Measurements from ENCODE around the gene CACTIN.
"Not testable (repeated sequence)": the region's sequence is repeated elsewhere in the genome, so short reads cannot be mapped to it uniquely, and the experiment has no call there.

The CACTIN gene

DNA sequence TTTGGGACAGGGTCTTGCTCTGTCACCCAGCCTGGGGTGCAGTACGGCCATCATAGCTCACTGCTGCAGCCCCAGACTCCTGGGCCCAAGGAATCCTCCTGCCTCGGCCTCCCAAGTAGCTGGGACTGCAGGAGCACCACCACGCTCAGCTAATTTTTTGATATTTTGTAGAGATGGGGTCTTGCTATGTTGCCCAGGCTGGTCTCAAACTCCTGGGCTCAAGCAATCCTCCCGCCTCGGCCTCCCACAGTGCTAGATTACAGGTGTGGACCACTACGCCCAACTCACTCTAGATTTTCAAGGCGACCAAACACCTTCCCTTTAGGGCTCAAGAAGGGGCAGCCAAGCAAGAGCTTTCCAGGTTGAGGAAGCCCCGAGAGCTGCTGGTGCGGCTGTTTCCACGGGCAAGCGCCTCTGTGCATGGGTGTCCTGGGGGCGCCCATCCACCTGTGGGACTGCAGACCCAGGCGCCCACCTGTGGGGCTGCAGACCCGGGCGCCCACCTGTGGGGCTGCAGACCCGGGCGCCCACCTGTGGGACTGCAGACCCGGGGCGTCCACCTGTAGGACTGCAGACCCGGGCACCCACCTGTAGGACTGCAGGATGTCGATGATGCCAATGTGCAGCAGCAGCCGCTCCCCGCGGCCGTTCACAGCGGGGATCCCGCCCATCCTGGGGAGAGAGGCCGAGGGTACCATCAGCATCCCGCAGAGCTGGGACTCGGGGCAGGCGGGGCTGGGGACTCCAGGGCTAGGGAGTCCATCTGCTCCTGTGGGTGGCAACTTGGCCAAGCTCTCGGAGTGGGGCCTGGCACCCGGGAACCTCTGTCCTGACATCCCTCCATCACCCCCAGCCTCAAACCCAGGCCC, 21.7 kb upstream of the CACTIN start:
- no peak for DNase-seq (ENCODE audit: extremely low read depth in 1 of 2, low read depth in 1 of 2)

- DNase-seq (ENCODE audit: extremely low read depth in 1 of 2, low read depth in 1 of 2) = not testable (repeated sequence)
These were observed 20.5 kb upstream of the CACTIN start for GRCh38 chr19:3647102-3647501.

- DNase-seq (ENCODE audit: extremely low read depth in 1 of 2, low read depth in 1 of 2) = no peak
These were observed 19.9 kb upstream of the CACTIN start for GRCh38 chr19:3646336-3647092.

- DNase-seq (ENCODE audit: extremely low read depth in 1 of 2, low read depth in 1 of 2) = no peak
These were observed 19.1 kb upstream of the CACTIN start for GRCh38 chr19:3645726-3646125.

DNA sequence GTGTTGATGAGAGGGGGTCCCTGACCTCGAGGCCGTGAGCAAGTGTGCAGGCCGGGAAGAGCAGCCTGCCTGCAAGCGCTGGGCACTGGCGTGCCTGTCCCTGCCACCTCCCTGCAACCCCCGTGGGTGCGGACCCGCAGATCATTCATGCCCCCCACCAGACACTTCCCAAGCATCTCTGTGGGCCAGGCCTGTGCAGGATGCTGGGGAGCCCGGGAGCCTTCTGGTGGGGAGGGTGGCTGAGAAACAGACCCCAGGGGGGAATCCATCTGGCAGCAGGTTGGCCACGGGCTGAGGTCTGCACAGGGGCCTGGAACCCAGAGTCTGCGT, 18.4 kb upstream of the CACTIN start:
- DNase-seq (ENCODE audit: extremely low read depth in 1 of 2, low read depth in 1 of 2) = no peak

GRCh38 chr19:3644351-3645066, 17.9 kb upstream of the CACTIN start:
- DNase-seq (ENCODE audit: extremely low read depth in 1 of 2, low read depth in 1 of 2) = no peak

GRCh38 chr19:3643674-3644313, 17.2 kb upstream of the CACTIN start:
- DNase-seq (ENCODE audit: extremely low read depth in 1 of 2, low read depth in 1 of 2) = no peak

DNA sequence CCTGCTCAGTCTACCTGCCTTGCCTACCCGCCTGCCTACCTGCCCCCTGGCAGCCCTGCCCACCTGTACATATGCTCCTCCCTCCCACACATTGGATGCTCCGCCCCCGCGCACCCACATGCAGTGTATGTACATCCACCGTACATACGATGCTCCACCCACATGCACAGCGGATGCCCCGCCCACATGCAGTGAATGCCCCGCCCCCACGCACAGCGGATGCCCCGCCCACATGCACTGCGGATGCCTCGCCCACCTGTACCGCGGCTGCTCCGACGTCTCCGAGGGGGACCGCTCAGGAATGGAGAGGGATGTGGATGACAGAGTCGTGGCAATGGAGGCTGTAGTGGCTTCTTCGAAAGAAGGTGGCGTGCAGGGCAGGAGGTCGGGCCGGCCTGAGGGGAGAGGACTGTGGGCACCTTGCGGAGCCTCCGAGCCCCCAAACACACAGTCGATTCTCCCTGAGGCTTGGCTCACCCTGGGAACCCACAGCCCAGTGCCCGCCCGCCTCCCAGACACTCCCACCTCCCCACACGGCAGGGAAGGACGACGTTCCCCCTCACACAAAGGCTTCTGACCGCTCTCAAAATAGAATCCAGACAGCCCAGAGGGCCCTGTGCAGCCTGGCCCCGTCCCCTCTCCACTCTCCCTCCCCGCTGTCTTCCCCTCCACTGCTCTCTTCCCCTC, 16.5 kb upstream of the CACTIN start:
- peak in 1 of 2 donors; percentile 12 for DNase-seq (ENCODE audit: extremely low read depth in 1 of 2, low read depth in 1 of 2)

DNA sequence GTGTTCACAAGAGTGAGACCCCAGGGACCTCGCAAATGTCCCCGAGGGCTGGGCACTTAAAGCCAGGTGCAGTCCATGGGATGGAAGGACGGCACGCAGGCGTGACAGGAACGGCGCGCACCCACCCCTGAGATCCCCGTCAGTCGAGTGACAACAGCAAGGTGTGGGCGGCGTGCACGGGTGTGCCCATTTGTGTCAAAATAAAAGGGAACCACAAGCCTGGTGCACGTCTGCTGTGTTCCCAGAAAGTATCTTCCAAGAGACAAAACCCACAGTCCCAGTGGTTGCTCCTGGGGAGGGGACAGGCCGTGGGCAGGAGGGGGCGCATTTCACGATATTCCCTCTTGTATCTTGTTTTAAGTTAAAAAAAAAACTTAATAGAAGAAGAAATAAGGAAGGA, 15.7 kb upstream of the CACTIN start:
- DNase-seq (ENCODE audit: extremely low read depth in 1 of 2, low read depth in 1 of 2) = no peak

- no peak for DNase-seq (ENCODE audit: extremely low read depth in 1 of 2, low read depth in 1 of 2)
These were observed 15.1 kb upstream of the CACTIN start for GRCh38 chr19:3641515-3642269.

GRCh38 chr19:3639479-3639878, 12.9 kb upstream of the CACTIN start:
- DNase-seq (ENCODE audit: extremely low read depth in 1 of 2, low read depth in 1 of 2) = no peak

- DNase-seq (ENCODE audit: extremely low read depth in 1 of 2, low read depth in 1 of 2) = no peak
These were observed 11.9 kb upstream of the CACTIN start for GRCh38 chr19:3638208-3639193.

DNA sequence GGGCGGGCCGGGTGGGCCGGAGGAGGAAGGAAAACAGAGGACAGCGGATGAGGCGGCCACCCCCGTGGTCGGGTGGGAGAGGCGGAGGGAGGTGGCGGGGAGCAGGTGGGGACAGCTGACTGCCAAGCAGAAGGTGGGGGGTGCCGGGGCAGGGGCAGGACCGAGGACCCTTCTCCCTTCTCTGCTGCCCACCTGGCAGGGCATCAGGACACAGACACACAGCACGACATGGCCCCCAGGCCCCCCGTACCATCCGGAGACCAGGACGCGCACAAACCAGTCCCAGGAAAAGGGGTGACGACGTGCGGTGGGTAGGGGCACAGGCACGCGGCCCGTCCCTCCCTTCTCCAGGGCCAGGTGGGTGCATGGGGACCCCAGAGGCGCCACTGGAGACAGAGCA, 11.0 kb upstream of the CACTIN start:
- DNase-seq (ENCODE audit: extremely low read depth in 1 of 2, low read depth in 1 of 2) = no peak

DNA sequence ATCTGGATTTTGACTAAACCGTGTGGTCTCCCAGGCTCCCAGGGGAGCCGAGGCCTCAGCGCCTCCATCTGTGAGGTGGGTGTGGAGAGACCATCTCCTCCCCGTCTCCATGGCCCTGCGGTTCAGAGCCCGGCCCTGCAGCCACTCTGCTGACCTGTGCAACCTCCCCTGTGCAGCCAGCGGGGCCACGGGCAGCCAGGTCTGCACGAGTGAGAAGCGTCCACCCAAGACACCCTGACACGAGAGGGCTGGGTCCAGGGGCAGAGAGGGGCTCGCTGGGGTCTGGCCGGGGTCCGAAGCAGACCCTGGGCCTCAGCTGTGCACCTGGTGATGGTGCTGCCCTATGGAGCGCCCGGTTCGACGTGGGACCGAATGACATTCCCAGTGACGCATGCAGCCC, 10.4 kb upstream of the CACTIN start:
- DNase-seq (ENCODE audit: extremely low read depth in 1 of 2, low read depth in 1 of 2) = no peak

GRCh38 chr19:3636506-3636905, 9.9 kb upstream of the CACTIN start:
- DNase-seq (ENCODE audit: extremely low read depth in 1 of 2, low read depth in 1 of 2) = no peak

GRCh38 chr19:3634496-3635045, 8.0 kb upstream of the CACTIN start:
- no peak for DNase-seq (ENCODE audit: extremely low read depth in 1 of 2, low read depth in 1 of 2)

- DNase-seq (ENCODE audit: extremely low read depth in 1 of 2, low read depth in 1 of 2) = no peak
These were observed 7.0 kb upstream of the CACTIN start for GRCh38 chr19:3633559-3633988.

All from stimulated activated CD8-positive, alpha-beta memory T cell treated with anti-CD3 and anti-CD28 coated beads, Interleukin-7, amount 100 ng/mL, for 48 hours (primary cell).